DOHH2 (cell line): Measurements from ENCODE around the gene VIL1.

Source experiments
- H3F3A ChIP-seq: fragments of 200-600 bp; sonication (generic), shearing (Covaris generic); 2 replicates; pipeline ENCODE4 v1.6.0; 2016; ENCODE audit warnings: antibody characterized with exemption, mild to moderate bottlenecking; ENCODE audit not compliant: control insufficient read depth, insufficient read depth
- H3K27ac ChIP-seq: fragments of 200-600 bp; sonication (generic); 2 replicates; pipeline ENCODE4 v1.5.1; 2014; ENCODE audit warnings: low read depth, mild to moderate bottlenecking, low read length, moderate library complexity
- H3K27me3 ChIP-seq: fragments of 200-600 bp; sonication (generic); 2 replicates; pipeline ENCODE4 v1.6.1; 2014; ENCODE audit warnings: mild to moderate bottlenecking, low read length, mixed read lengths; ENCODE audit not compliant: control insufficient read depth
- H3K36me3 ChIP-seq: fragments of 200-600 bp; sonication (generic); 2 replicates; pipeline ENCODE4 v1.6.1; 2014; ENCODE audit warnings: mild to moderate bottlenecking, low read length, moderate library complexity, mixed read lengths; ENCODE audit not compliant: control insufficient read depth
- H3K4me1 ChIP-seq: fragments of 200-600 bp; sonication (generic); 2 replicates; pipeline ENCODE4 v1.6.1; 2014; ENCODE audit warnings: mild to moderate bottlenecking, low read length, mixed read lengths; ENCODE audit not compliant: control insufficient read depth
- H3K4me2 ChIP-seq: fragments of 200-600 bp; sonication (generic); 2 replicates; pipeline ENCODE4 v1.6.0; 2014; ENCODE audit warnings: mild to moderate bottlenecking, low read length, moderate library complexity
- H3K4me3 ChIP-seq: fragments of 200-600 bp; sonication (generic); 2 replicates; pipeline ENCODE4 v1.5.1; 2014; ENCODE audit warnings: mild to moderate bottlenecking, low read length, mixed read lengths
- H3K79me2 ChIP-seq: fragments of 200-600 bp; sonication (generic); 2 replicates; pipeline ENCODE4 v1.6.1; 2014; ENCODE audit warnings: mild to moderate bottlenecking, low read length, mixed read lengths; ENCODE audit not compliant: control insufficient read depth
- H3K9me2 ChIP-seq: fragments of 200-600 bp; sonication (generic); replicated peaks from 2 replicates; pipeline ENCODE4 v1.6.1; 2014; ENCODE audit warnings: mild to moderate bottlenecking, low read length, mixed read lengths; ENCODE audit not compliant: control insufficient read depth
- H3K9me3 ChIP-seq: fragments of 200-600 bp; sonication (generic); 2 replicates; pipeline ENCODE4 v1.6.1; 2014; ENCODE audit warnings: antibody characterized with exemption, low read length, mixed read lengths; ENCODE audit not compliant: control insufficient read depth, insufficient read depth
- H4K20me1 ChIP-seq: fragments of 200-600 bp; sonication (generic); 2 replicates; pipeline ENCODE4 v1.6.0; 2014; ENCODE audit warnings: low read depth, mild to moderate bottlenecking, antibody characterized with exemption, low read length, moderate library complexity; ENCODE audit not compliant: control insufficient read depth, insufficient read depth
- CTCF ChIP-seq: fragments of 200-600 bp; sonication (generic); IDR thresholded peaks from one replicate; pipeline ENCODE4 v1.5.1; 2014; ENCODE audit warnings: antibody characterized with exemption, mild to moderate bottlenecking, low read depth, low read length; ENCODE audit not compliant: poor library complexity, severe bottlenecking
- EZH2phosphoT487 ChIP-seq: fragments of 200-600 bp; sonication (generic); IDR thresholded peaks from 2 replicates; pipeline ENCODE4 v1.6.1; 2017; ENCODE audit warnings: borderline replicate concordance, mild to moderate bottlenecking, antibody characterized with exemption, low read length, moderate library complexity, mixed read lengths

VIL1 gene

GRCh38 chr2:218384975-218385374 is 33.9 kb upstream of the VIL1 start:
- Histone ChIP-seq H3F3A (no peaks in the 10 kb centered on the region), H3K27ac (no peak overlapping the region), H3K4me2 (no peak overlapping the region)

GRCh38 chr2:218386505-218387368 is 32.2 kb upstream of the VIL1 start:
- TF ChIP-seq EZH2phosphoT487 (no peak), CTCF (no peak)
- Histone ChIP-seq H3F3A (no peaks in the 10 kb centered on the region), H3K4me2 (no peak overlapping the region), H3K36me3 (no peaks in the 10 kb centered on the region), H3K4me1 (peaks cover 19% of the 10 kb centered on the region), H3K9me2 (no peaks in the 10 kb centered on the region), H3K27me3 (peaks cover 5% of the 10 kb centered on the region; the same call in 1 of the 2 replicates), H4K20me1 (0 out of 2 replicates have a peak, but pooled peaks cover 2% of the 10 kb centered on the region), H3K79me2 (no peaks in the 10 kb centered on the region), H3K9me3 (no peaks in the 10 kb centered on the region), H3K4me3 (no peak overlapping the region), H3K27ac (no peak overlapping the region)

More at GRCh38 chr2:218384975-218385374, 33.9 kb upstream of the VIL1 start:
- Histone ChIP-seq H4K20me1 (0 out of 2 replicates have a peak, but pooled peaks cover 2% of the 10 kb centered on the region), H3K9me3 (no peaks in the 10 kb centered on the region), H3K4me1 (peaks cover 23% of the 10 kb centered on the region), H3K36me3 (no peaks in the 10 kb centered on the region), H3K4me3 (no peak overlapping the region), H3K9me2 (no peaks in the 10 kb centered on the region), H3K79me2 (no peaks in the 10 kb centered on the region), H3K27me3 (peaks cover 5% of the 10 kb centered on the region; the same call in 1 of the 2 replicates)
- TF ChIP-seq CTCF (no peak), EZH2phosphoT487 (no peak)

- Histone ChIP-seq H3K4me2 (no peak overlapping the region), H3K4me1 (peaks cover 10% of the 10 kb centered on the region), H3K79me2 (no peaks in the 10 kb centered on the region), H3F3A (no peaks in the 10 kb centered on the region), H4K20me1 (0 out of 2 replicates have a peak, but pooled peaks cover 1% of the 10 kb centered on the region), H3K27ac (no peak overlapping the region), H3K9me3 (no peaks in the 10 kb centered on the region), H3K9me2 (no peaks in the 10 kb centered on the region), H3K4me3 (no peak overlapping the region), H3K27me3 (peaks cover 3% of the 10 kb centered on the region; the same call in 1 of the 2 replicates), H3K36me3 (no peaks in the 10 kb centered on the region)
- no peak for TF ChIP-seq EZH2phosphoT487
Observed at GRCh38 chr2:218387369-218388194, 31.3 kb upstream of the VIL1 start.
